Measurements from ENCODE around the gene SORL1. TPM values are rescaled to one million over a fixed set of nuclear protein-coding genes. Genes with fewer than 3 reads are reported as not detected.

SORL1 gene
- total RNA-seq, 3 donors from 2014 or later: 58.3 to 195 (median 109) TPM

- Histone ChIP-seq H3K4me1 (ENCODE audit: low read depth) (peaks cover 17% of the 10 kb centered on the region), H3K4me3 (no peak overlapping the region), H3K36me3 (ENCODE audit: low read depth) (no peaks in the 10 kb centered on the region), H3K9me3 (no peaks in the 10 kb centered on the region)
- ATAC-seq: no peak
- intact Hi-C loops (cut with DNase I, micrococcal nuclease): no loop called here
- no peak for DNase-seq
- TF ChIP-seq CTCF (IDR thresholded peaks at IDR 0.05): no peak
Measured at GRCh38 chr11:121422675-121423074, 29.4 kb upstream of the SORL1 start.

GRCh38 chr11:121425828-121426227 is 26.3 kb upstream of the SORL1 start:
- H3K4me1 ChIP-seq (ENCODE audit: low read depth): no peaks in the 10 kb centered on the region
- no peaks in the 10 kb centered on the region for H3K9me3 ChIP-seq
- DNase-seq (no peak), ATAC-seq (no peak)
- intact Hi-C loops (cut with DNase I, micrococcal nuclease): no loop called here
- no peaks in the 10 kb centered on the region for H3K36me3 ChIP-seq (ENCODE audit: low read depth)
- no peak for TF ChIP-seq CTCF (IDR thresholded peaks at IDR 0.05)
- no peak overlapping the region for H3K4me3 ChIP-seq

GRCh38 chr11:121426476-121427399 is 25.4 kb upstream of the SORL1 start:
- Histone ChIP-seq H3K9me3 (no peaks in the 10 kb centered on the region), H3K4me3 (no peak overlapping the region), H3K4me1 (ENCODE audit: low read depth) (no peaks in the 10 kb centered on the region), H3K36me3 (ENCODE audit: low read depth) (no peaks in the 10 kb centered on the region)
- no peak for TF ChIP-seq CTCF (IDR thresholded peaks at IDR 0.05)
- intact Hi-C loops (cut with DNase I, micrococcal nuclease): no loop called here
- peak; percentile 91 for ATAC-seq
- peak; percentile 59 to 74 (median 72) for DNase-seq

- Histone ChIP-seq H3K4me3 (no peak overlapping the region), H3K36me3 (ENCODE audit: low read depth) (no peaks in the 10 kb centered on the region), H3K9me3 (no peaks in the 10 kb centered on the region), H3K4me1 (ENCODE audit: low read depth) (no peaks in the 10 kb centered on the region)
- intact Hi-C loops (cut with DNase I, micrococcal nuclease): no loop called here
- no peak for DNase-seq
- ATAC-seq: no peak
- no peak for TF ChIP-seq CTCF (IDR thresholded peaks at IDR 0.05)
Measured at GRCh38 chr11:121427400-121427744, 24.7 kb upstream of the SORL1 start.

GRCh38 chr11:121429556-121429955 is 22.6 kb upstream of the SORL1 start:
- DNase-seq (no peak), ATAC-seq (no peak)
- no peak for TF ChIP-seq CTCF (IDR thresholded peaks at IDR 0.05)
- intact Hi-C loops (cut with DNase I, micrococcal nuclease): no loop called here
- H3K4me1 ChIP-seq (ENCODE audit: low read depth): no peaks in the 10 kb centered on the region
- no peaks in the 10 kb centered on the region for H3K9me3 ChIP-seq
- no peak overlapping the region for H3K4me3 ChIP-seq
- H3K36me3 ChIP-seq (ENCODE audit: low read depth): no peaks in the 10 kb centered on the region

Measured in mucosa of descending colon (tissue), 3 donors.